ENCODE measurements around the gene EXOC3.
"Not testable (repeated sequence)": the region's sequence is repeated elsewhere in the genome, so short reads cannot be mapped to it uniquely, and the experiment has no call there.

Gene EXOC3

DNA sequence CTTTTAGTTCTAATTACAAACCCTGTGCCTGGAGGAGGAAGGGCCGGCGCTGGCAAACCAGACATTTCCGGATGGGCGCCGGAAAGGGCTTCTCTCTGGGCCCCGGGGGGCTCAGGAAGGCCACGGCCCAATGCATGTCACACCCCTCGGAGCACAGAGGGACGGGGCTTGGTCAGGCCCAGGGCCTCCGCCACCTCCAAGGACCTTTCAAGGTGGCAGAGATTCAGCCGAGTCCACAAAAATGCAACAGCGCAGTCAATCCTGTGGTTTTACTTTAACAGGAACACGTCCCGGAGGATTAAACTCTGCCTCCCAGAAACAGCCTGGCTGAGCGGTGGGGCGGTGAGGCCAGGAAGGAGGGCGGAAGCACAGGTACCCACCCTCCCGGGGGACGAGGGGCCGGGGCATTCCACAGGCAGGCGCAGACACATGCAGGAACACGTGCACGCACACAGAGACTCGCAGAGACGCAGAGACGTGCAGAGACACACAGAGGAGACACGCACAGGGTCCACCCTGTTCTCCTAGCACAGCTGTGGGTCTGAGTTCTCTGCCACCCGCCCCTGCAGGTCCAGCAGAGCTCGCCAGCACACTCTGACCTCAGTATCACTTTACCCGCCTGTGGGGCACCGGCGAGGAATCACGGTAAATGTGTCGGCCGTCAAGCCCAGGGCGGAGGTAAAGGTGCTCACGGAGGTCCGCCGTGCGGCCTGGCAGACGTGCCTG is 58.3 kb downstream of the EXOC3 start:
- Histone ChIP-seq H3K4me1 (ENCODE audit: insufficient read depth, low read length) (no peaks in the 10 kb centered on the region), H3K9ac (ENCODE audit: low read depth, low read length) (no peak overlapping the region), H3K36me3 (ENCODE audit: insufficient read depth, low read length) (no peaks in the 10 kb centered on the region), H3K9me3 (ENCODE audit: control insufficient read depth, insufficient read depth, low read length) (no peaks in the 10 kb centered on the region)

DNA sequence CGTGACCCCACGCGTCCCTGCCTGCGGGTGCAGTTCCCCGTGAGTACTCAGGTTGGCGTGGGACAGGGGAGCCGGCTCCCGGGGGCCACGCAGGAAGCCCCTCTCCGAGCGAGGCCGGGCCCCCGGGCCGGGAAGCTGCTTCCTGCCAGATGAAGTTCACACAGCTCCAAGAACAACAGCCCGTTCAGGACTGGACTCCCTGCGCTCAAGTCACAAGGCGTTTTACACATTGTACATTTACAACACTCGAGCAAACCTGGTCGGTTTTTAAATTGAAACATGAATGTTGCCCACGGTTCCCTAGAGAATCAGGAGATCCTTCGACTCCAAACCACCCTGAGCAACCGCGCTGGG is 58.8 kb downstream of the EXOC3 start:
- H3K4me1 ChIP-seq (ENCODE audit: insufficient read depth, low read length): no peaks in the 10 kb centered on the region
- no peaks in the 10 kb centered on the region for H3K36me3 ChIP-seq (ENCODE audit: insufficient read depth, low read length)
- no peaks in the 10 kb centered on the region for H3K9me3 ChIP-seq (ENCODE audit: control insufficient read depth, insufficient read depth, low read length)
- no peak overlapping the region for H3K9ac ChIP-seq (ENCODE audit: low read depth, low read length)

DNA sequence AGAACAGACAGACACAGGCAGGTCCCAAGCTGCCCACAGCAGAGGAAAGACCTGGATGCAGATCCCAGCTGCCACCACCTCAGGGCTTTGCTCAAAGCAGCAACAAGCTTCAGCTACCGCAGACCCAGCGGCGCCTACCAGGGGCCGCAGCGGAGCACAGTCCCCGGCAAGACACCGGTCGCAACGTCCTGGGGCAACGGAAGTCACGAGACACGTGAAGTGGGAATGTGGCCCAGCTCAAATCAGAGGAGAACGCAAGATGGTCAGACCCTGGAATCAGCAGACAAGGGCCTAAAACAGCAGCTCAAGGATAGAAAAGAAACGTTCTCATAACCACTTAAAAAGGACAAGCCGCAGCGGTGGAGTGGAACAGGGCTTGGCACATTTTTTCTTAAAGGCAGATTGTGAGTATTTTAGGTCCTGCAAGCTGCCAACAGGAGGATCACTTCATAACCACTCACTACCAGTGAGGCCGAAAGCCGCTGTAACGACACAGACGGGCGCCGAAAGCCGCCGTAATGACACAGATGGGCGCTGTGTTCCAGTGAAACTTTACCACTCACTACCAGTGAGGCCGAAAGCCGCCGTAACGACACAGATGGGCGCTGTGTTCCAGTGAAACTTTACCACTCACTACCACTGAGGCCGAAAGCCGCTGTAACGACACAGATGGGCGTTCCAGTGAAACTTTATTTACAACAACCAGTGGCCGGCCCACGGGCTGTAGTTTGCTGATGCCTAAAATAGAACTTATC is 59.5 kb downstream of the EXOC3 start:
- Histone ChIP-seq H3K9me3 (ENCODE audit: control insufficient read depth, insufficient read depth, low read length) (no peaks in the 10 kb centered on the region), H3K36me3 (ENCODE audit: insufficient read depth, low read length) (no peaks in the 10 kb centered on the region), H3K9ac (ENCODE audit: low read depth, low read length) (no peak overlapping the region), H3K4me1 (ENCODE audit: insufficient read depth, low read length) (no peaks in the 10 kb centered on the region)

DNA sequence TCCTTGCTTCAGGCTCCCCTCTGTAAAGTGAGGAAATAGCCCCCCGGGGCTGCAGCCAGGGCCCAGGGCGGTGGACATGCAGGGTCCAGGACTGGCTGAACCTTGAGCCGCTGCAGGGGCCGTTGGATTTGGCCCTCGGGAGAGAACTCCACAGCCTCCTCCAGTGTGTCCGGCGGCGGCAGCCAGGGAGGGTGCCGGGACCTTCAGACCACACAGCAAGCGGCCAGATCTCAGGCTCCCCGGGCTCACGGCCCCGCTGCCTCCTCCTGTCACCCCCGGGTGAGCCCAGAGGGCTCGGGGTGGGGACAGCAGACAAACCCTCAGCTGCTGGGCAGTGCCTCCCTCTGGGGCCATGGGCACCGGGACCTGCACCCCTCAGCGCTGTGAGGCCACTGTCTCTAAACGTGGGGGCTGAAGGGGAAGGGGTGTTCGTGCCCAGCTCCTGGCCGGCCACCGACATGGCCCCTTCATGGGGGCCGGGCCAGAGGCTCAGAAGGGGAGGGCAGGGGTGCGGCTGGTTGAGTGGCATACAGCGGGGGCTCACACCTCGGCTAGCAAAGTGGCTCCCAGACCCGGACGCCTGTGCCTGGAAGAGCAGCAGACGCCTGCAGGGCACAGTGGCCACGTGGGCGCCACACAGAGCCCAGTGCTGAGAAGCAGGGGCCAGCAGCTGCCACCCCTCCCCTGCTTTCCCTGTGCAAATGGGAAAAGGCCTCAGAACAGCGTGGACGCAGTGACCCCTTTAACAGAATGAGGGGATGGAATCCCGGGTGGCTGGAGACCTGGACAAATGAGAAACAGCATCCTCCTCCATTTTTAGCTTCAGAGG is 61.6 kb downstream of the EXOC3 start:
- no peaks in the 10 kb centered on the region for H3K4me1 ChIP-seq (ENCODE audit: insufficient read depth, low read length)
- no peak overlapping the region for H3K9ac ChIP-seq (ENCODE audit: low read depth, low read length)
- H3K9me3 ChIP-seq (ENCODE audit: control insufficient read depth, insufficient read depth, low read length): no peaks in the 10 kb centered on the region
- H3K36me3 ChIP-seq (ENCODE audit: insufficient read depth, low read length): no peaks in the 10 kb centered on the region

DNA sequence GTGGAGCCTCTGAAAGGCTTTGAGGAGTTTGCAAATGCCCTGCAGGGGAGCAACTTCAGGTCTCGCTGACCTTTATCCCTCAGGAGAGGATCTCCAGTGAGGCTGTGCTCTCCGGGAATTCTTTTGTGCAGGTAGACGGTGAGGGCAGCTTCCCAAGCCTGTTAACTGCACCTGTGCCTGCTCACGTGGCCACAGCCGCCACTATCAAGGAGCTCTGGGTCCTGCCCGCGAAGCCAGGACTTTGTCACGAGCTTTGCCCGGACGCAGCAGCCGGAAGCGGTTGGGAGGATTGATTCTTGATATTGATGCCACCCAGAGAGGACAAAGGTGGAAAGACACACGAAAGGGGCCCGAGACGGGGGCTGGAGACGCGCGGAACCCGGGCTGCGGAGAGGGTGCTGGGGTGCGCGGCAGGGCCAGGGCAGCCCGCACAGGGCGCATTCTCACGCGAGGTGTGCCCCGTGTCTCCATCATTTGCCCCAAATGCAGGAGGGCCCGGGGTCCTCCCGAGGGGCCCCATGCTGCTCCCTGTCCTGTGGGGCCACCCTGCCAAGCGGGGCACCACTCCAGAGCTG is 63.1 kb downstream of the EXOC3 start:
- no peaks in the 10 kb centered on the region for H3K9me3 ChIP-seq (ENCODE audit: control insufficient read depth, insufficient read depth, low read length)
- no peaks in the 10 kb centered on the region for H3K36me3 ChIP-seq (ENCODE audit: insufficient read depth, low read length)
- no peaks in the 10 kb centered on the region for H3K4me1 ChIP-seq (ENCODE audit: insufficient read depth, low read length)
- H3K9ac ChIP-seq (ENCODE audit: low read depth, low read length): no peak overlapping the region

DNA sequence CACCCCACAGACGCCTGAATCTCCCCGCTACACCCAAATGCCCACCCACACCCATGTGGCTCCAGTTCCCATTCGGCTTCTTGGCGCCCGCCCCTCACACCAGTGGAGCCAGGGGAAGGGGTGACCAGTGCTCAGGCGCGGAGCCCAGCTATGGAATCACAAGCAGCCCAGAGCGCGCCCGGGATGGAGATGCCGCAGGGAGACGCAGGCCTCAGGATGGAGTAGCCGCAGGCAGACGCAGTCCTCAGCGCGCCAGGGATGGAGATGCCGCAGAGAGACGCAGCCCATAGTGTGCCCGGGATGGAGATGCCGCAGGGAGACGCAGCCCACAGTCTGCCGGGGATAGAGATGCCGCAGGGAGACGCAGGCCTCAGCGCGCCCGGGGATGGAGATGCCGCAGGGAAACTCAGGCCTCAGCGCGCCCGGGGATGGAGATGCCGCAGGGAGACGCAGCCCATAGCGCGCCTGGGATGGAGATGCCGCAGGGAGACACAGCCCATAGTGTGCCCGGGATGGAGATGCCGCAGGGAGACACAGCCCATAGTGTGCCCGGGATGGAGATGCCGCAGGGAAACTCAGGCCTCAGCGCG is 65.1 kb downstream of the EXOC3 start:
- not testable (repeated sequence) for H3K4me1 ChIP-seq (ENCODE audit: insufficient read depth, low read length); H3K9me3 ChIP-seq (ENCODE audit: control insufficient read depth, insufficient read depth, low read length); H3K9ac ChIP-seq (ENCODE audit: low read depth, low read length)

DNA sequence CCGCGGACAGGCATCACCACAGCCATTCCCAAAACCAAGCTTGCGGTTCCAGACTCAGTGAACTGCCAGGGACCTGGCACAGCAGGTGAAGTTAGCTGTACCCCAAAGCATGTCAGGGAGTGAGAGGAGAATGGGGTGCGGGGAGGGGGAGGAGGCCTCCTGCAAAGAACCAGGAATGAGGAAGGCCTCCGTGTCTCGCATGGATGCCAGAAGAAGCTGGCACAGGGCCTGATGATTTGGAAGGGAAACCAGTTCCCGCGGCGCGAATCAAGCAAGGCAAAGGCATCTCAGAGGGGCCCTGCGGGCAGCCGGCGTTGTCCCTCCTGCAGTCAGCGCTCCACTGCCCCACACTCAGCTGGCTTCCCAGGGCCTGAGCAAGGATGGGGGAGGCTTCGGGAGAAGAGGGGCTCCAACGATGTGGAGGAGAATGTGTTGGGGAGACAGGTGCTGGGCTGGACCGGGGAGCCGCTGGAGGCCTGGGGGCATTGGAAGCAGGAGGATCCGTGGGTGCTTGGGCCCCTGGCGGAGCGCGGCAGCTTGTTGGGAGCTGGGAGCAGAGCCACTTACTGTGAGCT is 66.7 kb downstream of the EXOC3 start:
- H3K9me3 ChIP-seq (ENCODE audit: control insufficient read depth, insufficient read depth, low read length): no peaks in the 10 kb centered on the region
- no peaks in the 10 kb centered on the region for H3K36me3 ChIP-seq (ENCODE audit: insufficient read depth, low read length)
- no peak overlapping the region for H3K9ac ChIP-seq (ENCODE audit: low read depth, low read length)
- H3K4me1 ChIP-seq (ENCODE audit: insufficient read depth, low read length): 0 out of 2 replicates have a peak, but pooled peaks cover 3% of the 10 kb centered on the region

More for the DNA sequence above, 65.1 kb downstream of the EXOC3 start:
- H3K36me3 ChIP-seq (ENCODE audit: insufficient read depth, low read length): not testable (repeated sequence)

DNA sequence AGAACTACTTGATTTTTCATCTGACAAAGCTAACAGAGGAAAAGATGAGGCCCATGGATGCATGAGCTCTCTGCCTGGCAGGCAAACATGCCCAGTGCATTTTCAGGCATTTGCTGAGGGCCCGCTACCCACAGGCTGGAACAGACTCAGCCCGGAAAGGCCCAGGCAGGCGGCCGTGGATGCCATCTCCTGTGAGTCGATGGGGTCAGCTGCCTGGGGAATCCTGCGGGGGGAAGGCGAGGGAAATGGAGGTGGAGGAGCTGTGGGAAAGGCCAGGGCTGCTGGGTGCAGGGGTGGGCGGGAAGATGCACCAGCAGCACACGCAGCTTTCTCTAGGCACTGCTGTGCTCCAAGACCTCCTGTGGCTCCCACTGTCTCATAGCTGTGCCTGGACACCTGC is 67.5 kb downstream of the EXOC3 start:
- no peaks in the 10 kb centered on the region for H3K9me3 ChIP-seq (ENCODE audit: control insufficient read depth, insufficient read depth, low read length)
- no peak overlapping the region for H3K9ac ChIP-seq (ENCODE audit: low read depth, low read length)
- H3K4me1 ChIP-seq (ENCODE audit: insufficient read depth, low read length): 0 out of 2 replicates have a peak, but pooled peaks cover 3% of the 10 kb centered on the region
- H3K36me3 ChIP-seq (ENCODE audit: insufficient read depth, low read length): no peaks in the 10 kb centered on the region

DNA sequence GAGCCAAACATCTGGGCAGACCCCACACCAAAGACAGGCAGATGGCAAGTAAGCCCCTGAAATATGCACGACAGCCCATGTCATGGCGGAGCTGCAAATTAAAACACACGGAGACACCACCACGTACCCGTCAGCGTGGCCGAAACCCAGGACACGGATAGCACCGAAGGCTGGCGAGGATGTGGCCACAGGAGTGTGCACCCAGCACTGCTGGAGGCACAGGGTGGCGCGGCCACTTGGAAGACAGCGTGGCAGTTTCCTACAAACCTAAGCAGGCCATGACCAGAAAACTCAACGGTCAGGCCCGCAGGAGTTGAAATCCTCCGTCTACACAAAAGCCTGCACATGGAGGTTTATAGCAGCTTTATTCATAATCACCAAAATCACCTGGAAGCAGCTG is 68.5 kb downstream of the EXOC3 start:
- 0 out of 2 replicates have a peak, but pooled peaks cover 3% of the 10 kb centered on the region for H3K4me1 ChIP-seq (ENCODE audit: insufficient read depth, low read length)
- no peak overlapping the region for H3K9ac ChIP-seq (ENCODE audit: low read depth, low read length)
- H3K9me3 ChIP-seq (ENCODE audit: control insufficient read depth, insufficient read depth, low read length): no peaks in the 10 kb centered on the region
- no peaks in the 10 kb centered on the region for H3K36me3 ChIP-seq (ENCODE audit: insufficient read depth, low read length)

DNA sequence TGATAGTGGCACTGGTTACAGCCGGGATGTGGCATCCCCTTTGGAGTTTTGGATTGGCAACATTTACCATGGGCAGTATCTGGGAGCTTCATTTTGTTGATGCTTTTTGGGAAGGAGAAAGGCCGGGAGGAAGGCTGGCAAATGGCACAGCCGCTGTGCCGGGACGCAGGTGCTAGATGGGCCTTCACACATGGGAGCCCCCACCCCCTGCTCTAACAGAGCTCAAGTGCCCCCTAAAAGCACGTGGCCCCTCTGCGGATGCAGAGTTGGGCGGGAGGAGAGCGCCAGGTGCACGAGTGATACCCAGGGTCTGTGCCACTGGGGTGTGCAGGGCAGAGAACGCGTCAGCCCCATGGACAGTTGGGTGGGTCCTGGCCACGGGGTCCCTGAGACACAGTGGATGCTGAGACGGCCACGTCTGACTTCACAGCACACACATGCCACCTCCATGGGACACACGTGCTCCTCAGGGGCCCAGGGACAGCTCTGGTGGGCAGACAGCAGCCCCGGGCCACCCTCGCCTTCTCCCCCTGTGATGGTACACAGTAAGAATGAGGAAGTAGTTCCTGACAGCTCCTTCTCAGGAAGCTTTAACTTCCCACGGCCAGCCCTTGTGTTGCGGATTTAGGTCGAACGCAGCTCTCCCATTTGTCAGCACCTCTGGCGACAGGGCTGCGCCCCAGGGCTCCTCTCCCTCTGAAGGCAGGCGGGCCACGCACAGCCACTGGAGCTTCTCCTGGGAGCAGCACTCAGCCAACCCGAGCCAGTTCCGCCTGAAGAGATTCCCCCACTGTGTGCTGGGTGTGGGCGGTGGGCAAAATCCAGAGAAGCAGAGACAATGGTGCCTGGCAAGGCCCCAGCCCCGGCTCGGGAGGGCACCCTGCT is 70.5 kb downstream of the EXOC3 start:
- Histone ChIP-seq H3K4me1 (ENCODE audit: insufficient read depth, low read length) (0 out of 2 replicates have a peak, but pooled peaks cover 3% of the 10 kb centered on the region), H3K9me3 (ENCODE audit: control insufficient read depth, insufficient read depth, low read length) (no peaks in the 10 kb centered on the region), H3K36me3 (ENCODE audit: insufficient read depth, low read length) (no peaks in the 10 kb centered on the region), H3K9ac (ENCODE audit: low read depth, low read length) (no peak overlapping the region)

DNA sequence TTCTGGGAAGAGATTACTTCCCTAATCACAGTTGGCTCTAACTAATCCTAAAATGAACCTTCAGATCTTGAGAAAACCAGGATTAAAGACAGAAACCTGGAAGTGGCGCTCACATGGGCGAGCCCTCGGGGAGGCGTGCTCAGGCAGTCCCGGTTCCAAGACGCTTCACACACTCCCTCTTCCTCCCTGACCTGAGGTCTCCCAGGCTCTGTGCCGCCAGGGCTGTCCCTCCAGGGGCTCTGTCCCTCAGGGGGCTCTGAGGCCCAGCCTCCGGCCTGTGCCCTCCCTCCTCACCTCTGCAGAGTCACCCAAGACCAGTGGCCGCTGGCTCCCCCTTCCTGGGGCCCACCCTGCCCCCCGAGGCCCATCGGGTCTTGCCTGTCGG is 71.1 kb downstream of the EXOC3 start:
- Histone ChIP-seq H3K4me1 (ENCODE audit: insufficient read depth, low read length) (0 out of 2 replicates have a peak, but pooled peaks cover 3% of the 10 kb centered on the region), H3K9ac (ENCODE audit: low read depth, low read length) (no peak overlapping the region), H3K9me3 (ENCODE audit: control insufficient read depth, insufficient read depth, low read length) (no peaks in the 10 kb centered on the region), H3K36me3 (ENCODE audit: insufficient read depth, low read length) (no peaks in the 10 kb centered on the region)

DNA sequence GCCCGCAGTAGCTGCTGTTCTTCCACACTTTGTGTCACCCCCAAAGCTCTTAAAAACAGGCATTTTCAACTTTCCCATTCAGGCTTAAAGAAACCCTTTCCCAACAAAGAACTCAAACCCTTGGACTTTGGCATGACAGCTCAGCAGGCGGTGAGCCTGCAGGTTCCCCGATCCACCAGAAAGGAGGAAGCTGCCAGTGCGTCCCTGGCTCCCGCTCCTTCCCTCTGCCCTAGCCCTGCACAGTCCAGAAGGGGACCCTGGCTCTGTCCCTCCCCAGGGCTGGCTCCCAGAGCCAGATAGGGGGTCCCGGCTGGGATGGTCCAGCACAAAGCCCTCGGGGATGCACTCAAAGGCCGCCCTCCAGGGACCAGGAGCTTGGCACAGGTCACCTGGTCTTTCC is 71.7 kb downstream of the EXOC3 start:
- Histone ChIP-seq H3K4me1 (ENCODE audit: insufficient read depth, low read length) (0 out of 2 replicates have a peak, but pooled peaks cover 3% of the 10 kb centered on the region), H3K9ac (ENCODE audit: low read depth, low read length) (no peak overlapping the region), H3K36me3 (ENCODE audit: insufficient read depth, low read length) (no peaks in the 10 kb centered on the region), H3K9me3 (ENCODE audit: control insufficient read depth, insufficient read depth, low read length) (no peaks in the 10 kb centered on the region)

DNA sequence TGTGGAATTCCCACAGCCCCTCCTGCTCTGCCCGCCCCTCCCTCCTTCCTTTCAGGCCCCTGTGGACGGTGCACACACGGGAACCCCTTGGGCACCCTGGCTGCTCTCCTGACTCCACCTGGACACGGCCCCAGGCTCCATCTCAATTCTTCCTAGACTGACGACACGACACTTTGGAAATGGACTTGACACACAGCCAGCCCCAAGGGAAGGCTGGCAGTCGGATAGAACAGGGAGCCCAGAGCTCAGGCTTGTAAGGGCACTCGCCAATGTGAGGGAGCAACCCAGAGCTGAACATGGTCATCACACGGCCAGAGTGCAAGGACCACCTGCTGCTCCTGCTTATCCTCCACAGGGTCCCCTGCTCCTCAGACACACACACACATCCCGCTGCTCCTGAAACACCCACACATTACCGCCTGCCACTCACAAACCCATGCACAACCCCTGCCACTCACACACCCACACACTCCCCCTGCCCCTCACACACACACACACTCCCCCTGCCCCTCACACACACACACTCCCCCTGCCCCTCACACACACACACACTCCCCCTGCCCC is 72.4 kb downstream of the EXOC3 start:
- no peaks in the 10 kb centered on the region for H3K9me3 ChIP-seq (ENCODE audit: control insufficient read depth, insufficient read depth, low read length)
- H3K36me3 ChIP-seq (ENCODE audit: insufficient read depth, low read length): no peaks in the 10 kb centered on the region
- H3K9ac ChIP-seq (ENCODE audit: low read depth, low read length): no peak overlapping the region
- H3K4me1 ChIP-seq (ENCODE audit: insufficient read depth, low read length): 0 out of 2 replicates have a peak, but pooled peaks cover 3% of the 10 kb centered on the region
